Esophagus mucosa (tissue), 1 donor: ENCODE data around the gene TSPAN32. TPM values are rescaled to one million over a fixed set of nuclear protein-coding genes. Genes with fewer than 3 reads are reported as not detected.

Experiments used
- ATAC-seq: fragments of 200-7000 bp; cut with Tn5 transposase; one replicate; pipeline ENCODE4 v1.9.1; 2020
- total RNA-seq: library from RNA; stranded (reverse); gene quantifications from one replicate; pipeline ENCODE4 v1.2.4, GENCODE V29; 2023
- donor health status: DM: yes; HTN: yes; CAD: no.

TSPAN32 gene
- total RNA-seq, 1 donor from 2014 or later, result not detected

- ATAC-seq, result peak; percentile 44
Measured at GRCh38 chr11:2367266-2368160, 65.7 kb downstream of the TSPAN32 start.

Other genes starting within 250 kb of the TSPAN32 start
- gene IGF2, start 162.6 kb upstream of the TSPAN32 start, total RNA-seq, result 1.6 TPM
- gene INS, start 140.8 kb upstream of the TSPAN32 start, total RNA-seq, result not detected
- 0.40 TPM for gene TH, start 130.2 kb upstream of the TSPAN32 start, total RNA-seq
- 2.0 TPM for gene ASCL2, start 31.4 kb upstream of the TSPAN32 start, total RNA-seq
- gene C11orf21, start 95 bp upstream of the TSPAN32 start, total RNA-seq, result 0.08 TPM
- gene CD81, start 75.3 kb downstream of the TSPAN32 start, total RNA-seq, result 150 TPM
- 36.7 TPM for gene TSSC4, start 98.7 kb downstream of the TSPAN32 start, total RNA-seq
- gene TRPM5, start 142.5 kb downstream of the TSPAN32 start, total RNA-seq, result not detected
- 1.6 TPM for gene KCNQ1, start 143.0 kb downstream of the TSPAN32 start, total RNA-seq